ENCODE results near the gene PLXNA4.

- TF ChIP-seq EP300 (IDR thresholded peaks at IDR 0.05) (no peak), CBX2 (IDR thresholded peaks at IDR 0.05; ENCODE audit: borderline replicate concordance, low read depth) (no peak), POLR2A (IDR thresholded peaks at IDR 0.05; ENCODE audit: low read length) (no peak), NFE2L2 (conservative IDR thresholded peaks at IDR 0.05; ENCODE audit: low read length) (no peak), JUNB (IDR thresholded peaks at IDR 0.05) (no peak), MAX (IDR thresholded peaks at IDR 0.05) (no peak), BHLHE40 (IDR thresholded peaks at IDR 0.05; ENCODE audit: low read depth, low read length) (no peak), SMC3 (IDR thresholded peaks at IDR 0.05) (no peak), FOSL2 (IDR thresholded peaks at IDR 0.05) (no peak), FOSL2 (CRISPR knock-in tag; IDR thresholded peaks at IDR 0.05) (no peak), ZFP36 (IDR thresholded peaks at IDR 0.05; ENCODE audit: borderline replicate concordance, partially characterized antibody) (no peak)
- TF ChIP-seq, protein P1, sequence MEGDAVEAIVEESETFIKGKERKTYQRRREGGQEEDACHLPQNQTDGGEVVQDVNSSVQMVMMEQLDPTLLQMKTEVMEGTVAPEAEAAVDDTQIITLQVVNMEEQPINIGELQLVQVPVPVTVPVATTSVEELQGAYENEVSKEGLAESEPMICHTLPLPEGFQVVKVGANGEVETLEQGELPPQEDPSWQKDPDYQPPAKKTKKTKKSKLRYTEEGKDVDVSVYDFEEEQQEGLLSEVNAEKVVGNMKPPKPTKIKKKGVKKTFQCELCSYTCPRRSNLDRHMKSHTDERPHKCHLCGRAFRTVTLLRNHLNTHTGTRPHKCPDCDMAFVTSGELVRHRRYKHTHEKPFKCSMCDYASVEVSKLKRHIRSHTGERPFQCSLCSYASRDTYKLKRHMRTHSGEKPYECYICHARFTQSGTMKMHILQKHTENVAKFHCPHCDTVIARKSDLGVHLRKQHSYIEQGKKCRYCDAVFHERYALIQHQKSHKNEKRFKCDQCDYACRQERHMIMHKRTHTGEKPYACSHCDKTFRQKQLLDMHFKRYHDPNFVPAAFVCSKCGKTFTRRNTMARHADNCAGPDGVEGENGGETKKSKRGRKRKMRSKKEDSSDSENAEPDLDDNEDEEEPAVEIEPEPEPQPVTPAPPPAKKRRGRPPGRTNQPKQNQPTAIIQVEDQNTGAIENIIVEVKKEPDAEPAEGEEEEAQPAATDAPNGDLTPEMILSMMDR (IDR thresholded peaks at IDR 0.05), result no peak
Observed at GRCh38 chr7:132407764-132408163, 168.5 kb downstream of the PLXNA4 start.

Measured in A549 (cell line).